GM19438 (cell line): Measurements from ENCODE around the gene PARVB.

ENCODE experiments used
- ATAC-seq: cut with Tn5 transposase; IDR thresholded peaks from one replicate; pipeline ENCODE4 v1.9.1; 2021; ENCODE audit warnings: low read depth; ENCODE audit not compliant: unreplicated experiment

PARVB gene

GRCh38 chr22:44024288-44024921 is at the start of gene PARVB:
TSS of gene PARVB (plus strand) at chr22:44024302. CDS start at chr22:44024340, 38 bp downstream.
- no peak for ATAC-seq

- ATAC-seq = no peak
These were observed 49.1 kb upstream of the PARVB start for GRCh38 chr22:43975041-43975440.

- no peak for ATAC-seq
These were observed 47.0 kb upstream of the PARVB start for GRCh38 chr22:43976861-43977795.

- ATAC-seq = no peak
These were observed 45.5 kb upstream of the PARVB start for GRCh38 chr22:43978558-43978957.

- no peak for ATAC-seq
These were observed 43.5 kb upstream of the PARVB start for GRCh38 chr22:43980579-43980978.

- ATAC-seq = no peak
These were observed 43.1 kb upstream of the PARVB start for GRCh38 chr22:43980996-43981395.

GRCh38 chr22:43983808-43984207 is 40.3 kb upstream of the PARVB start:
- no peak for ATAC-seq

GRCh38 chr22:43985532-43985931 is 38.6 kb upstream of the PARVB start:
- ATAC-seq = no peak

GRCh38 chr22:43988116-43988820 is 35.8 kb upstream of the PARVB start:
- no peak for ATAC-seq

GRCh38 chr22:43988960-43989359 is 35.1 kb upstream of the PARVB start:
- ATAC-seq = no peak

- no peak for ATAC-seq
These were observed 34.1 kb upstream of the PARVB start for GRCh38 chr22:43990044-43990443.

GRCh38 chr22:43991316-43992020 is 32.6 kb upstream of the PARVB start:
- ATAC-seq = no peak

- ATAC-seq = no peak
These were observed 31.7 kb upstream of the PARVB start for GRCh38 chr22:43992331-43992821.

- no peak for ATAC-seq
These were observed 30.9 kb upstream of the PARVB start for GRCh38 chr22:43993072-43993760.

- ATAC-seq = no peak
These were observed 30.1 kb upstream of the PARVB start for GRCh38 chr22:43994006-43994405.

- ATAC-seq = no peak
These were observed 29.7 kb upstream of the PARVB start for GRCh38 chr22:43994416-43994815.

GRCh38 chr22:43995057-43995685 is 28.9 kb upstream of the PARVB start:
- ATAC-seq = no peak

- no peak for ATAC-seq
These were observed 28.3 kb upstream of the PARVB start for GRCh38 chr22:43995798-43996169.

- ATAC-seq = no peak
These were observed 27.7 kb upstream of the PARVB start for GRCh38 chr22:43996170-43996980.
